ENCODE results near the gene ABCA2.

The ABCA2 gene

DNA sequence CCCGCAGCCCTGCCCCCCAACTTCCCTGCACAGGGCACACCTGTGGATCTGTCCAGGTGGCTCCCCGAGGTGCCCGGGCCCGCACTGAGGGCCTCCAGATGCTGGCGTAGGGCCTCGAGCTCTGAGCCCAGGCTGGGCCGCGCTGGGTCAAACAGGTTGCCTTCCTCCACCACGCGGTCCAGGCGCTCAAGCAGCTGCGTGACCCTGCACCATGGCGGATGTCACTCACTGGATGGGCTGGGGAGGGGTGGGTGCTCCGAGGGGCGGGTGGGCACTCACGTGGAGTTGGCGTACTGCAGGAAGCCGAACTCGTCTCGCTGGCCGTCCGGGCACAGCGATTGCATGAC lies 5.4 kb downstream of the ABCA2 start:
- Histone ChIP-seq H3K4me3 (ENCODE audit: low read length in 2 of 2) (no peak overlapping the region), H2BK12ac (ENCODE audit: low read length) (peak overlapping the region; percentile 10), H3K9me3 (replicated peaks in 1 of 2; ENCODE audit: control insufficient read depth in 2 of 2, insufficient read depth in 1 of 2, low read depth in 1 of 2, low read length in 2 of 2) (no peaks in the 10 kb centered on the region), H4K8ac (ENCODE audit: low read depth, low read length) (no peak overlapping the region), H3K4ac (ENCODE audit: low read length) (peak overlapping the region; percentile 37), H2BK120ac (ENCODE audit: low read depth, low read length) (no peak overlapping the region), H3K27me3 (ENCODE audit: control insufficient read depth in 3 of 3, insufficient read depth in 3 of 3, low read depth in 1 of 3, low read length in 3 of 3) (no peaks in the 10 kb centered on the region), H3K14ac (ENCODE audit: low read length) (peak overlapping the region; percentile 38), H4K91ac (ENCODE audit: low read depth, low read length, poor library complexity) (no peak overlapping the region), H2AK5ac (ENCODE audit: low read depth, low read length) (peak overlapping the region; percentile 88), H3K79me1 (ENCODE audit: low read depth, low read length) (peaks cover 20% of the 10 kb centered on the region), H3K9ac (ENCODE audit: low read depth, low read length, poor library complexity) (peak overlapping the region; percentile 2), H3K27ac (replicated peaks; ENCODE audit: low read length) (peak overlapping the region; percentile 31), H3K23ac (ENCODE audit: low read depth, low read length, poor library complexity) (peak overlapping the region; percentile 85), H3K4me1 (ENCODE audit: control insufficient read depth in 2 of 2, insufficient read depth in 1 of 2, low read depth in 1 of 2, low read length in 2 of 2) (peaks cover 23 to 32% of the 10 kb centered on the region in 2 donors), H3K36me3 (replicated peaks in 1 of 2; ENCODE audit: control insufficient read depth in 2 of 2, insufficient read depth in 2 of 2, low read length in 2 of 2) (peaks cover 0 to 10% of the 10 kb centered on the region in 2 donors), H2AFZ (ENCODE audit: low read length) (no peak overlapping the region), H2BK5ac (ENCODE audit: low read length) (no peak overlapping the region), H2BK15ac (ENCODE audit: low read length) (peak overlapping the region; percentile 59), H3K18ac (ENCODE audit: low read length) (peak overlapping the region; percentile 65), H3K4me2 (ENCODE audit: insufficient read depth, low read length, poor library complexity, severe bottlenecking) (no peak overlapping the region)
- no CpG with 5 or more reads among the region's 23 CpGs for WGBS, 2 donors (ENCODE audit: extremely low coverage in 2 of 2, insufficient read length in 2 of 2, insufficient replicate concordance in 1 of 2)
- DNase-seq (ENCODE audit: low spot score): no peak

DNA sequence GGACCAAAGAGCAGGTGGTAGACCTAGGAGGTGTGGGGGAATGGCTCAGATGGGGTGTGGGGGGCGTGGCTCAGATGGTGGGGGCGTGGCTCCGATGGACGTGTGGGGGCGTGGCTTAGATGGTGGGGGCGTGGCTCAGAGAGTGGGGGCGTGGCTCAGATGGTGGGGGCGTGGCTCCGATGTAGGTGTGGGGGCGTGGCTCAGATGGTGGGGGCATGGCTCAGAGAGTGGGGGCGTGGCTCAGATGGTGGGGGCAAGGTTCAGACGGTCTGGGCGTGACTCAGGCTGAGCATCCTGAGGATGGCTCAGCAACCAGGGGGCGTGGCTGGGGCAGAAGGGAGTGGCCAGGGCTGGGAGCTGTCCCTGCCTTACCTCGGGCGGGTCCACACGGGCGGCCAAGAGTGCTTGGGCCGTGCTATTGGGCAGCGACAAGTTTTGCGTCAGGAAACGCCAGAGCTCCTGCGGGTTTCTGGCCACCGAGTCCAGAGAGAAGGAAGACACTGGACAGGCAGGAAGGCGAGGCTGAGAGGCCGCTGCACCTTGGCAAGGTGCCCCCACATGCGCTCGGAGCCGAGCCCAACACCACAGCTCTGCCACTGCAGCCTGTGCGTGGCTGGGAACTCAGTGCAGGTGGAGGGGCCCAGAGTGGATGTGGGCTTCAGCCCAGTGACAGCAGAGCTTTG lies 5.9 kb downstream of the ABCA2 start:
- peaks cover 3 to 15% of the 10 kb centered on the region in 2 donors for H3K36me3 ChIP-seq (replicated peaks in 1 of 2; ENCODE audit: control insufficient read depth in 2 of 2, insufficient read depth in 2 of 2, low read length in 2 of 2)
- DNase-seq (ENCODE audit: low spot score): no peak
- H2BK15ac ChIP-seq (ENCODE audit: low read length): peak overlapping the region; percentile 59
- peak overlapping the region; percentile 85 for H3K23ac ChIP-seq (ENCODE audit: low read depth, low read length, poor library complexity)
- no peak overlapping the region for H4K91ac ChIP-seq (ENCODE audit: low read depth, low read length, poor library complexity)
- peak overlapping the region; percentile 31 for H3K27ac ChIP-seq (replicated peaks; ENCODE audit: low read length)
- H3K27me3 ChIP-seq (ENCODE audit: control insufficient read depth in 3 of 3, insufficient read depth in 3 of 3, low read depth in 1 of 3, low read length in 3 of 3): no peaks in the 10 kb centered on the region
- no peak overlapping the region for H2AFZ ChIP-seq (ENCODE audit: low read length)
- H3K9ac ChIP-seq (ENCODE audit: low read depth, low read length, poor library complexity): peak overlapping the region; percentile 2
- H3K4ac ChIP-seq (ENCODE audit: low read length): peak overlapping the region; percentile 37
- no peak overlapping the region for H2BK120ac ChIP-seq (ENCODE audit: low read depth, low read length)
- peaks cover 0 to under 1% of the 10 kb centered on the region in 2 donors for H3K9me3 ChIP-seq (replicated peaks in 1 of 2; ENCODE audit: control insufficient read depth in 2 of 2, insufficient read depth in 1 of 2, low read depth in 1 of 2, low read length in 2 of 2)
- H3K18ac ChIP-seq (ENCODE audit: low read length): peak overlapping the region; percentile 65
- no peak overlapping the region for H3K4me3 ChIP-seq (ENCODE audit: low read length in 2 of 2)
- peak overlapping the region; percentile 10 for H2BK12ac ChIP-seq (ENCODE audit: low read length)
- no peak overlapping the region for H2BK5ac ChIP-seq (ENCODE audit: low read length)
- H2AK5ac ChIP-seq (ENCODE audit: low read depth, low read length): peak overlapping the region; percentile 88
- H3K14ac ChIP-seq (ENCODE audit: low read length): peak overlapping the region; percentile 38
- no CpG with 5 or more reads among the region's 30 CpGs for WGBS, 2 donors (ENCODE audit: extremely low coverage in 2 of 2, insufficient read length in 2 of 2, insufficient replicate concordance in 1 of 2)
- peaks cover 20% of the 10 kb centered on the region for H3K79me1 ChIP-seq (ENCODE audit: low read depth, low read length)
- peaks cover 20 to 27% of the 10 kb centered on the region in 2 donors for H3K4me1 ChIP-seq (ENCODE audit: control insufficient read depth in 2 of 2, insufficient read depth in 1 of 2, low read depth in 1 of 2, low read length in 2 of 2)
- no peak overlapping the region for H3K4me2 ChIP-seq (ENCODE audit: insufficient read depth, low read length, poor library complexity, severe bottlenecking)
- no peak overlapping the region for H4K8ac ChIP-seq (ENCODE audit: low read depth, low read length)

DNA sequence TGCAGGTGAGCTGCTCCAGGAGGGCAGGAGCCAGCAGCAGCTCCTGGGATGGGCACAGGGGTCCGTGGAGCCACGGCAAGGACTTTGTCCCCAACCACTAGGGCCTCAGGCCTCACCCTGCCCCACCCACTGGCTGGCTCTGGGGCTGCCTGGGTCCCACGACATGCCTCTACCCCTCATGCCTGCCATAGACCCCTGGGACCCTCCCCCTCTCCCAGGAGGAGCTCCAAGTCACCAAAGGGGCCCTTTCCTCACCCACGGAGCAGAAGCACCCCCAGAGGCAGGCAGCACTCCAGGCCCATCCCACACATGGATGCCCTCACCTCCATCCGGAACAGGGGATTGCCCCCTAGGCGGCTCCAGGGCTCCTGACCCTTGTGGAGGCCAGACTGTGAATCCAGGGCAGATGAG lies 6.5 kb downstream of the ABCA2 start:
- H2AFZ ChIP-seq (ENCODE audit: low read length): no peak overlapping the region
- H2BK5ac ChIP-seq (ENCODE audit: low read length): no peak overlapping the region
- no CpG with 5 or more reads among the region's 6 CpGs for WGBS, 2 donors (ENCODE audit: extremely low coverage in 2 of 2, insufficient read length in 2 of 2, insufficient replicate concordance in 1 of 2)
- H2BK12ac ChIP-seq (ENCODE audit: low read length): no peak overlapping the region
- H3K27ac ChIP-seq (replicated peaks; ENCODE audit: low read length): no peak overlapping the region
- peaks cover 7 to 21% of the 10 kb centered on the region in 2 donors for H3K36me3 ChIP-seq (replicated peaks in 1 of 2; ENCODE audit: control insufficient read depth in 2 of 2, insufficient read depth in 2 of 2, low read length in 2 of 2)
- H4K91ac ChIP-seq (ENCODE audit: low read depth, low read length, poor library complexity): no peak overlapping the region
- H2BK120ac ChIP-seq (ENCODE audit: low read depth, low read length): no peak overlapping the region
- peak overlapping the region; percentile 85 for H3K23ac ChIP-seq (ENCODE audit: low read depth, low read length, poor library complexity)
- no peak overlapping the region for H3K9ac ChIP-seq (ENCODE audit: low read depth, low read length, poor library complexity)
- peaks cover 19 to 25% of the 10 kb centered on the region in 2 donors for H3K4me1 ChIP-seq (ENCODE audit: control insufficient read depth in 2 of 2, insufficient read depth in 1 of 2, low read depth in 1 of 2, low read length in 2 of 2)
- H3K4me2 ChIP-seq (ENCODE audit: insufficient read depth, low read length, poor library complexity, severe bottlenecking): no peak overlapping the region
- H3K18ac ChIP-seq (ENCODE audit: low read length): peak overlapping the region; percentile 28
- no peaks in the 10 kb centered on the region for H3K27me3 ChIP-seq (ENCODE audit: control insufficient read depth in 3 of 3, insufficient read depth in 3 of 3, low read depth in 1 of 3, low read length in 3 of 3)
- H4K8ac ChIP-seq (ENCODE audit: low read depth, low read length): peak overlapping the region; percentile 65
- no peak overlapping the region for H2BK15ac ChIP-seq (ENCODE audit: low read length)
- no peak for DNase-seq (ENCODE audit: low spot score)
- no peak overlapping the region for H3K4me3 ChIP-seq (ENCODE audit: low read length in 2 of 2)
- peaks cover 0 to 5% of the 10 kb centered on the region in 2 donors for H3K9me3 ChIP-seq (replicated peaks in 1 of 2; ENCODE audit: control insufficient read depth in 2 of 2, insufficient read depth in 1 of 2, low read depth in 1 of 2, low read length in 2 of 2)
- peaks cover 20% of the 10 kb centered on the region for H3K79me1 ChIP-seq (ENCODE audit: low read depth, low read length)
- H3K14ac ChIP-seq (ENCODE audit: low read length): no peak overlapping the region
- H3K4ac ChIP-seq (ENCODE audit: low read length): peak overlapping the region; percentile 89
- peak overlapping the region; percentile 63 for H2AK5ac ChIP-seq (ENCODE audit: low read depth, low read length)

DNA sequence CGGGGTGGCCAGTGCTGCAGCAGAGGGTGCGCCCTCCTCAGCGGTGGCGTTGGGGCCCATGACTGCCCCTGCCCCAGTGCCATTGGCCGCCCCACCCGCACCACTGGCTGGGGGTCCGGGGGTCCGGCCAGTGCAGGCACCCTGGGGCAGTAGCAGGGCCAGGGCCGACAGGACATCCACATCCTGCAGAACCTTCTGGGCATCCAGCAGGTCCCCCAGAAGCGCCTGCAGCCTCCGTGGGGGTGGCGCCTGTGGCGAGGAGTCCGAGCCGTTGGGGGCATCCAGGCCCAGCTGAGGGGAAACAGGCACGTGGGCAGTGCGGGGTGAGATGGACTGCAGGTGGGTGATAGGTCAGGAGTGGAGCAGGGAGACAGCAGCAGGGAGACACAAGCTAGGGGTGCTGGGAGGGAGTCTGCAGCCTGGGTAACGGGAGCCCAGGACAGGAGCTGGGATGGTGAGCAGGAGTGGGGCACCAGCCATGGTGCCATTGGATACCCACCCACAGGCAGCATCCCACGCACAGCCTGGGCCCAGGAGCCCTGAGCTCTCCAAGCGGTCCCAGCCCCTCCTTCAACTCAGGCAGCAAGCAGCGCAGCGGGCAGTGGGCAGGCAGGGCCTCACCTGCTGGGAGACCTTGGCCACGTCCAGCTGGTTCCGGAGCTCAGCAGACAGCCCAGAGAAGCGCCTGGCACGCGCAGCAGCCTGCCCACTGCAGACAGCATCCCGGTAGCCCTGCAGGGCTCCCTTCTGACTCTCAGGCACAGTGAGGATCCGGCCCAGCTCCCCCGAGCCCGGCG lies 7.1 kb downstream of the ABCA2 start:
- H2AK5ac ChIP-seq (ENCODE audit: low read depth, low read length): peak overlapping the region; percentile 63
- peak overlapping the region; percentile 5 for H2BK5ac ChIP-seq (ENCODE audit: low read length)
- no peak overlapping the region for H3K27ac ChIP-seq (replicated peaks; ENCODE audit: low read length)
- no peak overlapping the region for H2BK120ac ChIP-seq (ENCODE audit: low read depth, low read length)
- peaks cover 0 to 5% of the 10 kb centered on the region in 2 donors for H3K9me3 ChIP-seq (replicated peaks in 1 of 2; ENCODE audit: control insufficient read depth in 2 of 2, insufficient read depth in 1 of 2, low read depth in 1 of 2, low read length in 2 of 2)
- H3K36me3 ChIP-seq (replicated peaks in 1 of 2; ENCODE audit: control insufficient read depth in 2 of 2, insufficient read depth in 2 of 2, low read length in 2 of 2): peaks cover 13 to 25% of the 10 kb centered on the region in 2 donors
- peak overlapping the region; percentile 85 for H3K23ac ChIP-seq (ENCODE audit: low read depth, low read length, poor library complexity)
- peak overlapping the region; percentile 70 for H3K9ac ChIP-seq (ENCODE audit: low read depth, low read length, poor library complexity)
- H3K4me1 ChIP-seq (ENCODE audit: control insufficient read depth in 2 of 2, insufficient read depth in 1 of 2, low read depth in 1 of 2, low read length in 2 of 2): peaks cover 18 to 19% of the 10 kb centered on the region in 2 donors
- peak overlapping the region; percentile 82 for H3K14ac ChIP-seq (ENCODE audit: low read length)
- peak overlapping the region; percentile 67 for H2BK15ac ChIP-seq (ENCODE audit: low read length)
- H2AFZ ChIP-seq (ENCODE audit: low read length): no peak overlapping the region
- H3K79me1 ChIP-seq (ENCODE audit: low read depth, low read length): peaks cover 20% of the 10 kb centered on the region
- peak overlapping the region; percentile 89 for H3K4ac ChIP-seq (ENCODE audit: low read length)
- H3K27me3 ChIP-seq (ENCODE audit: control insufficient read depth in 3 of 3, insufficient read depth in 3 of 3, low read depth in 1 of 3, low read length in 3 of 3): no peaks in the 10 kb centered on the region
- peak overlapping the region; percentile 28 for H3K18ac ChIP-seq (ENCODE audit: low read length)
- DNase-seq (ENCODE audit: low spot score): no peak
- H4K91ac ChIP-seq (ENCODE audit: low read depth, low read length, poor library complexity): no peak overlapping the region
- no CpG with 5 or more reads among the region's 32 CpGs for WGBS, 2 donors (ENCODE audit: extremely low coverage in 2 of 2, insufficient read length in 2 of 2, insufficient replicate concordance in 1 of 2)
- H4K8ac ChIP-seq (ENCODE audit: low read depth, low read length): no peak overlapping the region
- no peak overlapping the region for H2BK12ac ChIP-seq (ENCODE audit: low read length)
- H3K4me3 ChIP-seq (ENCODE audit: low read length in 2 of 2): no peak overlapping the region
- H3K4me2 ChIP-seq (ENCODE audit: insufficient read depth, low read length, poor library complexity, severe bottlenecking): no peak overlapping the region

All from neuronal stem cell (in vitro differentiated cells).